SW 1271 (cell line): ENCODE data around the gene NCK2.

Source experiments
- DNase-seq, 2 experiments: peaks; one replicate each; lab custom pipeline; 2025; lab: John Stamatoyannopoulos, UW

Gene NCK2

DNA sequence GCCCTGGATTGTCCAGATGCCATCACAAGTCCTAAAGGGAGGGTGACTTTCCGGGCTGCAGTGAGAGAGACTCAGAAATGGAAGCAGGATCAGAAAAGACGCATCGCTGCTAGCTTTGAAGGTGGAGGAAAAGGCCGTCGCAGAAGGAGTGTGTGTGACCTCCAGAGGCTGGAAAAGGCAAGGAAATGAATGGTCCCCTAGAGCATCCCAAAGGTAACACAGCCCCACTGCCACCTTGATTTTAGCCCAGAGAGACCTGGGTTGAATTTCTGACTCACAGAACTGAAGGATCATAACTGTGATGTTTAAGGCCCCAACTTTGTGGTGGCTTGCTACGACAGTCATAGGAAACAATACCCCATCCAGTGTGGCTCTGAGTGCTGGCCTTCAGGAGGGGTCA is 8.6 kb upstream of the NCK2 start:
- no peak for DNase-seq

GRCh38 chr2:105737980-105738657 is 6.6 kb upstream of the NCK2 start:
- DNase-seq = no peak

DNA sequence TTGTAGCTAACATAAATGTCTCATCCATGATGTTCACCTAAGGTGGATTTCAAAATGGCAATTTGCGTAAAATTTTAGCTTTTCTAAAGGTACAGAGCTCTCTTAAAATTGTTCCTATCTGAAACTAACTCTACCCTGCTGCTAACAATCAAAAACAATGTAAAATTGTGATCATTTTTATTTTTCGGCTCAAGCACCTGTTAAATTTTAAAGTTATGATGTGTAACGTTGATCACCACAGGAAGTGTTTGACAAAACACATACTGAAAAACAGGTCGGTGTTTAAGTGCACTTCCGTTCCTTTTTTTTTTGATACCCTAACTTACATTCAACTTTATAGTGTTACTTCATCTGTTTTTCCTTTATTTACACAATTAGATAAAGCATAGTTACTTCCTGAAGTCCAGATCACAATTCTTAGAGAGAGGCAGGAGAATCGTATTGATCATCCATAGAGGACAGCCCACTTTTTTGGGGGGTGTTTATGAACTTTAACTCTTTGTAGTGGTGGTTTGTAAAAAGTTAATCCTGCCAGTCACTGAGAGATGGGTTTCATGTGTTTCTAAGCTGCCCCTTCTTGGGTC is 6.0 kb upstream of the NCK2 start:
- DNase-seq = no peak

DNA sequence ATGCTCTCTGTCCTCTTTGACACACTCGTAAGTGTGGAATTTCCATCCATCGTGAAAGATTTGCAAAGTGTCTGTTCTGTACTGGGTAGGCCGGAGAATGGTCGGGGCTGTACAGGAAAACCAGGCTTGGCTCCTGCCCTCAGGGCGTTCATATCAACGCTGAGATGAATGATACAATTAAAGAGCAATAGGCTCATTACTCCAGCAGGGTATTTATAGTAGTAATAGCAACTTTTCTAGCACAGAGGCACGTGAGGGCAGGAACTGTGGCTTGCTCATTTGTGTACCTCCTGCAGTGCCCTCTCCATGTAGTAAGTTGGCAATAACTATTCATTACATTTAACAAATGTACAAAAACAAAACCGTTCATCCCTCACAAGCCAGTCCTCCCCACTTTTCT is 5.3 kb upstream of the NCK2 start:
- no peak for DNase-seq

DNA sequence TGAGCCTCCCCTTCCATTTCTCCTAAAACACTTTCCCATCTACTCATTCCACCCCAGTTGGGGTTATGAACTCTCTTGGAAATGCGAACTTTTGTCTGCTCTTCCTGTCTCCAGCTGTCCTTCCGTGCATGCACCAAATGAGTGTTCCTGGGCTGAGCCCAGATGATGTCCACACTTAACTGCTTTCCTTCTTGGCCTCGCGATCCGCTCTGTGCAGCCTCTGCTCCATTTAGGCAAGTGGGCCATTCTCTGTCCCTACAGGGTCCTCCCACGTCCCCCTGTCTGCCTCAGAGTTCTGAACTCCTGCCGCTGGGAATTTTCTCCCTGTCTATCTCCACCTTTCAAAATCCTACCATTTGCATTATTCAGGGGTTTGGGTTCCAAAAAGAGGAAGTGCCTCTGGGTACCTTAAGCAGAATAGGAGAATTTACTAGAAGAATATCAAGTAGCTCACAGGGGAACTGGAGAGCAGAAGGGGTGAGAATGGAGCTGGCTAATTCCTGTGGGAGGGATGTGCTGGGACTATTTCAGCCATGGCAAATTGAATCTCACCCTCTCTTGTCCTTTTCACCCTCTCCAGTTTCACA is 4.7 kb upstream of the NCK2 start:
- no peak for DNase-seq

- no peak for DNase-seq
Observed at GRCh38 chr2:105741174-105741573, 3.5 kb upstream of the NCK2 start.

- no peak for DNase-seq
Observed at GRCh38 chr2:105741617-105742016, 3.1 kb upstream of the NCK2 start.

- DNase-seq = peak in 1 of 2 experiments; percentile 30
Observed at GRCh38 chr2:105744091-105744908, 412 bp upstream of the NCK2 start.

DNA sequence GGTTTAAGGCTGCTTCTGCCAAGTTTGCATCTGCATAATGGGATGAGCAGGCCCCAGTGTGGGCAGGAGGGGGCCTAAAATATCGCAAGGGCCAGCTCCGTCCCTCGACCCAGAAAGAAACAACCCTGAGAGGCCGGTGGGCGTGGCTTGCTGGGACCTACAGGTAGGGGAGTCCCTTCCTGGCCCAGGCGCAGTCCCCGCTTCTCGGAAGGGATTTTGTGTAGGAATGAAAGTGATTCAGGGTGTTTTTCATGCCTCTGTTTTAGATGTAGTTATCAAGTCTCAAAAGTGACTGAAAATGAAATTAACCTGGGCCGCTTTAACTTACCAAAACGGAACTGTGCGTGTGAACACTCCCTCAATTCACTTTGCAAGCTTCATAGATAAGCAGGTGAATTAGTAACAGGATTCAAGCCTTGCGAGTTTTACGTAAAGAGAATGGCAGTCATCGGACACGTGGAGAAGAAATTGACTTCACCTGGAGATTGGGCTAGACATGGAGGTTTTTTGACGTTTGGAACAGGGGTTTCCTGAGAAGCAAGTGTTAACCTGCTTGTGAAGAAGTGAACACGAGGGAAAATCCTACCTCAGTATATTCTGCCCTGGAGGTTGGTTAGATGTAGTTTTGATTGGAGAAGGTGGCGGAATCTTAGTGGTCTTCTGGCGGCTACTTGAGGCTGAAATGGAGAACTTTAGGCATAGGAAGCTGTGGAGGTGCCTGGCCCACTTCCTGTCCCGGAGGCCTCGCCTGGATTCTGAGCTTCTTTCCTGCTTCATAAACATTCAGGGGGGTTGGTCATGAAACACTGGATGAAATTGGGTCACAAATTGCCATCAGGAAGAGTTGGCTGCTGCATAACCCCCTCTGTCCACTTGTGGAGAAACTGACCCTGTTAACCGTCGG is 1.7 kb downstream of the NCK2 start:
- DNase-seq = no peak

- DNase-seq = no peak
Observed at GRCh38 chr2:105747254-105747894, 2.7 kb downstream of the NCK2 start.

DNA sequence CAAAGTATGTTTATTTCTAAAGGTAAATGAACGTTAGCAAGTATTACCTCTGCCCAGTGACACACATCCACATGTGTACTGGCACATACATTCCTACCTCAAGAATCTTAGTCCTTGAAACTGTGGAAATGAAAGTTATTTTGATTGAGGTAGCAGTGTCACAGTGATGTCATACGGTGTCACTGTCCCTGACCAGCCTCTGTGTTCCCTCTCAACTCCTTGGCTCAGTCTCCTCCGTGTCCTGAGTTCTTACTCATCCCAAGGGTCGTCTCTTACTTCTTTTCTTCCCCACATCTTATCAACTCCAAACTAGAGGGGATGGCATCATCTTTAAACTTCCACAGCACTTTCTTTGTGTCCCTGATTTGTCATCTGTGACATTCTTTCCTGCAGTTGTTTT is 3.3 kb downstream of the NCK2 start:
- no peak for DNase-seq

- DNase-seq = no peak
Observed at GRCh38 chr2:105748566-105748965, 3.9 kb downstream of the NCK2 start.

DNA sequence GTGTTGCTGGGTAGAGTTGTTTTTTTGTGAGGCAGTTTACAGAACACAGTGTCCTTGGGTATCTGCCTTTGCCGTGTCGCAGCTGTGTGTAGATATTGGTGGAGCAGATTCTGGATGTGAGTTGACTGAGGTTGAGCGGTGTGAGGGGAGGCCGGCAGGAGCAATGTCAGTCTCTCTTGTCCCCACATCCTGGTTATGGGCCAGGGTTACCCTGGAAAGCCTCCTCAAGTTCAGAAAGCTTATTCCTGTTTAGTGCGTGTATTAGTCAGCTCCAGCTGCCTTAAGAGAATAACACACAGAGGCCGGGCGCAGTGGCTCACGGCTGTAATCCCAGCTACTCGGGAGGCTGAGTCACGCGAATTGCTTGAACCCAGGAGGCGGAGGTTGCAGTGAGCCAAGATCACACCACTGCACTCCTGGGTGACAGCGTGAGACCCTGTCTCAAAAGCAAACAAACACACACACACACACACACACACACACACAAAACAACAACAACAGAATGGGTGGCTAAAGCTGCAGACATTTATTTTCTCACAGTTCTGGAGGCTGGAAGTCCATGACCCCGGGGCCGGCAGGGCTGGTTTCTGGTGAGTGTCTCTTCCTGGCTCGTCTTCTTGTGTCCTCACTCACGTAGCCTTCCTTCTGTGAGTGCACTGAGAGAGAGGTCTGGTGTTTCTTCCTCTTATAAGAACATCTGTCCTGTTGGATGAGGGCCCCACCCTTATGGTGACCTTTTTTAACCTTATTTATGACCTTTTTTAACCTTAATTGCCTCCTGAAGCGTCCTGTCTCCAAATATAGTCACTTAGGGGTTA is 5.1 kb downstream of the NCK2 start:
- no peak for DNase-seq

- DNase-seq = no peak
Observed at GRCh38 chr2:105750735-105751134, 6.0 kb downstream of the NCK2 start.

DNA sequence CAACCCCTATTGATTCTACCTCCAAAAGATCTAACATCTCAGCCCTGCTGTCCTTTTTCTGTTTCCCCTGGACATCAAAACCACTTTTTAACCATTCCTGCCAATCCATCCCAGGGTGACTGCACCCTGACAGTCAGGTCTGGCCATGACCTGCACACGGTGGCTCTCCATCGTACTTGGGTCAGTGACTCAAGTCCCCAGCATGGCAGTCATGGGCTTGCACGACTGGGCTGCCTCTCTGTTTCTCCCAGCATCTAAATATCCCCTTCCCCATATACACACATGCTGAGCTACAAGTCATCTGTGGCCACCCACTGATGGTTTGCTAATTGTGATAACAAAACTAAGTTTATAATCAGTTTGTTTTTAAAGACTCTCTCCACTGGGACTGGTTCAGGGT is 6.6 kb downstream of the NCK2 start:
- DNase-seq = no peak

GRCh38 chr2:105752691-105753358 is 8.1 kb downstream of the NCK2 start:
- DNase-seq = no peak

- DNase-seq = no peak
Observed at GRCh38 chr2:105753380-105753779, 8.7 kb downstream of the NCK2 start.

- DNase-seq = no peak
Observed at GRCh38 chr2:105754011-105754410, 9.3 kb downstream of the NCK2 start.

GRCh38 chr2:105754994-105755393 is 10.3 kb downstream of the NCK2 start:
- no peak for DNase-seq

GRCh38 chr2:105755895-105756294 is 11.2 kb downstream of the NCK2 start:
- DNase-seq = no peak
